ENCODE data around the gene MLH3.

DNA sequence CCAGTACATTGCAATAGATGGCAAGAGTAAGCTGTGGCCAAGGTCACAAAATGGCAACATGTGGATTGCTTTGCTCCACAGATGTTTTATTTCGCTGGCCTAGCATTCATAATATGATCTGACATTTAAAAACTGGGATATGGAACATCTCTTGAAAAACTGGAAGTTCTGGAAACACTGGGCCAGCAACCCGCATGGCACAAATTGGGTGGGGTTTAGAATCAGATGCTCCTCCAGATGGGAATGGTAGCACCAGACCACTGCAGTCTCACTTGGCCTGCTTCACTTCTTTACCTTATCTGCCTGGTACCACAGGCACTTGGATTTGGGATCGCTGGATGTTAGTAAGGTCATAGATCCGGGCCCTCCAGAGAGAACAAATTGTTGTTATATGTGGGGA lies 28.3 kb upstream of the MLH3 start:
- TF ChIP-seq CTCF (IDR thresholded peaks at IDR 0.05) (no peak), EP300 (IDR thresholded peaks at IDR 0.05) (no peak)

All from upper lobe of left lung (tissue), 4 donors.